Stimulated activated CD4-positive, alpha-beta T cell treated with anti-CD3 and anti-CD28 coated beads, TNF-alpha, amount 100 ng/mL, for 1 hour (primary cell): ENCODE data around the gene TSTD1.
"Not testable (repeated sequence)": the region's sequence is repeated elsewhere in the genome, so short reads cannot be mapped to it uniquely, and the experiment has no call there.

ENCODE experiments used
- DNase-seq, 3 donors: peaks; one replicate each; pipeline ENCODE4 v3.0.0-alpha.2; 2020; ENCODE audit warnings: low read depth in 3 of 3, low spot score in 1 of 3

The TSTD1 gene

DNA sequence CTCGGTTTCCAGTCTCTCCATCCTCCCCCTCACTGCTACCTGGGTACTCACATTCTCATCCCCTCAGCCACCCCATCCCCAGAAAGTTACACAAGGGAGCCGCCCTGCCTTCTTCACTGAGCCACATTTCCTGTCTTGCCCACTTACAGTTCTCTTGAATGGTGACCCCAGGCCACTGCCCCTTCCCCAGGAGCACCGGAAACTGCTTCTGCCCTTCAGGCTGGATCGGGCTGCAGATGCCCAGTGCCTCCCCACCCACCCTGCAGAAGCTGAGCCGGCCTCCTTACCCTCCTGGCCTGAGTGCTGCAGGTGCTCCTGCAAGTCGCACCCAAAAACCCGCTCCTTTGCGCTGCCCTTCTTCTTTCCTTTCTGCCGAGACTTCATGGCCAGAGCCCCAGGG is 30.5 kb upstream of the TSTD1 start:
- DNase-seq = no peak

DNA sequence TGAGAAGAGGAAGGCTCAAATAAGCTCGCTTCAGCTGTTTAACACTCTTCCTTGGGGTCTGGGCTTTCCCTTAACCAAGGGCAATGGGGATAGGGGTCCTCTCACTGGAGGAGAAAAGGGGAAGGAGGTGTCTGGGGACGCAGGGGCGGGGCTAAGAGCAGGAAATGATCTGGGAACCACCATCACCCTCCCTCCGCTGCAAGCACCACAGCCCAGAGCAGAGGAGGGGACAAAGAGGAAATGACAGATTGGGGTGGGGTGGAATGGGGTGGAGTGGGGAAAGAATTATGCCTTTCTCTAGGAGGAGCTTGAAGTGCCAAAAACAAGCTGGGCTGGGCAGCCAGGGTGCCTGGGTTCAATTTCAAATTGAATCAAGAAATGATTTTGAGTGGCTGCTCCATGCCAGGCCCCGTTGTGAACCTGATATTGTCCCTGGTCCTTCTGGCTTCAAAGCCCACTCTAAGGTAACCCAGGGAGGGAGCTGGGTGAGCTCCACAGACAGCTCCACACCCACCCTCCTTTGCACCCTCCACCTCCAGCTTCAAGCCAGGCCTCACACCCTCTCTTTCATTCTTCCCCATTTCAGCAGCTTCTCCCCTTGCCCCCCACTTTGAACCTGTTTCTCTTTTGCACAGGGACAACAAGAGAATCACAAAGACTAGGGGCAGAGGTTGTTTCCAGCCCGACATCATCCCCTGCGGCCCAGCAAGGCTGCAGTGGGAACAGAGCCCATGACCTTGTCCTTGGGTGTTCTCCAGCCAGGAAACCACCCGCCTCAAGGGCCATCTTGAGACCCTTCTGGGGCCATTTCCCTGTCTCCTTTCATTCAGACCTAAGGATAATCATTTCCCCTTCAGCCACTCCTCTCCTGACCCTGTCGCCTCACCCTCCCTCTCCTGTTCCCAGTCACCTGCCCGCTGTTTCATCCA is 29.8 kb upstream of the TSTD1 start:
- DNase-seq = peak; percentile 51 to 64 (median 60)

DNA sequence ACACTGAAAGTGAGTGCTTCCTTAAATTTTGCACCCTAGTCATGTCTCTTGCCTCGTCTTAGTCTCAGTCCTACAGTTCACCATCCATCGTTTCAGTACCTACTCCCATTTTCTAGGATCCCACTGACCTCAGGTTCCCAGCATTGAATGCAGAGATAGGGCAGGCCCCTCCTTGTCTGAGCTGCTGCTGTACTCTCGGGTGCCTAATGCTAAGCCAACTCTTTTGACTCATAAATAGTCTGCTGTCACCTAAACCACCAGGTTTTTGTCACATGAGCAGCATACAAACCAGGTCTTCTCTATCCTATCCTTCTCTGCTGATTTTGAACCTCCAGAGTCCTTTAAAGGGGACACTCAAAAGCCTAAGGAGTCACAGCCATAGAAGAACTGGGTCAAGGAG is 27.9 kb upstream of the TSTD1 start:
- no peak for DNase-seq

DNA sequence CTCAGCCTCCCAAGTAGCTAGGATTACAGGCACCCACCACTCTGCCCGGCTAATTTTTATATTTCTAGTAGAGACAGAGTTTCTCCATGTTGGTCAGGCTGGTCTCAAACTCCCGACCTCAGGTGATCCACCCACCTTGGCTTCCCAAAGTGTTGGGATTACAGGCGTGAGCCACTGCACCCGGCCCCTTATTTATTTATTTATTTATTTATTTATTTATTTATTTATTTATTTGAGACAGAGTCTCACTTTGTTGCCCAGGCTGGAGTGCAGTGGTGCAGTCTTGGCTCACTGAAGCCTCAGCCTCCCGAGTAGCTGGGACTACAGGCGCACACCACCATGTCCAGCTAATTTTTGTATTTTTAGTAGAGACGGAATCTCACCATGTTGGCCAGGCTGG is 26.9 kb upstream of the TSTD1 start:
- not testable (repeated sequence) for DNase-seq

DNA sequence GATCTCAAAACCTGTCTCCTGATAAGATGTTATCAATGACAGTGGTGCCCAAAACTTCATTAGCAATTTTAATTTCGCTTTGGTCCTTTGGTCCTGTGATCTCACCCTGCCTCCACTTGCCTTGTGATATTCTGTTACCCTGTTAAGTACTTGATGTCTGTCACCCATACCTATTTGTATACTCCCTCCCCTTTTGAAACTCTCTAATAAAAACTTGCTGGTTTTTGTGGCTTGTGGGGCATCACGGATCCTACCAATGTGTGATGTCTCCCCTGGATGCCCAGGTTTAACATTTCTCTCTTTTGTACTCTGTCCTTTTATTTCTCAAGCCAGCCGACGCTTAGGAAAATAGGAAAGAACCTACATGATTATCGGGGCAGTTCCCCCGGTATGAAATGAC is 25.2 kb upstream of the TSTD1 start:
- DNase-seq = not testable (repeated sequence)

DNA sequence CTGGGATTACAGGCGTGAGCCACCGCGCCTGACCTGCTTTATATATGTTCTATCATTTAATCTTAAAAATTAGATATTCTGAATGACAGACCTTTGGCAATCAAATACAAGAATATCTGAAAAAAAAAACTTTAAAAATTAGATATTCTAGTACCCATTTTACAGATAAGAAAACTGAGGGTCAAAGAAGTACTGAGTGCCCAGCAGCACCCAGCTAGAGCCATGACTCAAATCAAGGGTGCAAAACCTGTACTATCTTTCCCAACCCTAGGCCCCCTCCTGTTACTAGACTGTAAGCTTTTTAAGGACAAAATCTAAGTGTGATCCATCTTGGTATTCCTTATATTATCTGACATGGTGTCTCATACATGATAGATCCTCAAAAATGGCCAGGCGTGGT is 22.7 kb upstream of the TSTD1 start:
- no peak for DNase-seq

DNA sequence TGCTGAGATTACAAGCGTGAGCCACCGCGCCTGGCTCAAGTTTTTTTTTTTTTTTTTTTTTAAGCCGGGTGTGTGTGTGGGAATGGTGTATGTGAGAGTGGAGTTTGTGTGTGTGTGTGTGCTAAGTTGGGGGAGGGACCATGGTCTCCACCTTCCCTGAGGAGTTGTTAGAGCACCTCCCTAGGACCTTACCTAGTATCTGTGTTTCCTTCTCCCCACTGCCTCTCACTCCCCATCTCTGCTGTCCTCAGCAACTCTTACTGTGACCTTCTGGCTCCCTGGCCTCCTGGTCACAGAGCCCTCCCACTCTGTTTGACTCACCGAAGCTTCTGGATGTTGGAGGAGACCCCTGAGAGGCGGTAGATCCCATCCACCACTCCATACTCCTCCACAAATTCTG is 20.5 kb upstream of the TSTD1 start:
- no peak for DNase-seq

DNA sequence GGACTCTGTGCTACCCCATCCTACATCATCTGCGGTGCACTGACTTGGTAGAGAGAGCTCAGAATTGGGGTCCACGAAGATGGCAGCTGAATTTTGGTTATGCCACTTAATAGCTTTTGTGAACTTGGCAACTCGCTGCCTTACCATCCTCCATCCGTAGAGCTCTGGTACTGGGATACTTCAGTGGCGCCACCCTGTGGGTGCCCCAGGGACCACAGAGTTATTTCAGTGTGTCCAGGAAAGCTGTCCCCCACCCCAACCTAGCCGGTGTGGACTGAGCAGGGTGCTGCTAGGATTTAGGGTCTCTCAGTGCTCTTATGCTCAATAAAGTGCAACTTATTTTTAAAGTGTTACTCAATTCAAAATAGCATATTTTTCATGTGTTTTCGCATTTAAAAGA is 16.0 kb upstream of the TSTD1 start:
- no peak for DNase-seq

DNA sequence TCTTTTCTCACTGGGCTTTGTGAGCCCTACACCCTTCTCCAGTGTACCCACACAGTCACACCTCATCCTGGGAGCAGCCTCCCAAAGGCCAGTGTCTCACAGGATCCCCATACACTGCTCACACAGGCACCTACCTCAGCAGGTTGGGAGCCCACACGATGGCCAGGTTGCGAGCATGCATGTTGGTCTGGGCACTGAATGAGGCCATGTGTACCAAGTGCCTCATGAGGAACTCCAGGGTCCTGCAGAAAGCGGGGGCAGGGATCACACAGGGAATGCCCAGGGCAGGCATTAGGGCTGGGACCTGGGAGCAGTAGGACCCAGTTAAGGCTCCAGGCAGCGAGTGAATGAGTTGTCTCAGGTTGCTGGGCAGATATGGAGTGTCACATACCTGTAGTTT is 15.5 kb upstream of the TSTD1 start:
- DNase-seq = no peak

DNA sequence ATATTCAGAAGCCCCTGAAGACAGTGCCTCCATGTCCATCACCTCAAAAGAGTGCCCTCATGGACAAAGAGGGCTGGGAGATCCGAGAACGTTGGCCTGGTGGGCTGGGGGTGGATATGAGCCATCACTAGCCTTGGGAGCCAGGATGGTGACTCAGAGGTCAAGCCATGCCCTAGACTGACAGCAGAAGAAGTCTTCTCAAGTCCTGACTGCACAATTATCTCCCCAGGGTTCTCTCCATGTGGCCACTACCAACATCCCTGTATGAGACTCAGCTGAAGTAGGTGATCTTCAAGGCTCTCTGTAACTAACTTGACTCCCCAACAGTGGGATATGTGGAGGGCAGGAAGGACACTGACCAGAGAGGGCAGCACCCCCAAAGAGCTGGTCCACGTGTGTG is 14.1 kb upstream of the TSTD1 start:
- DNase-seq = no peak

DNA sequence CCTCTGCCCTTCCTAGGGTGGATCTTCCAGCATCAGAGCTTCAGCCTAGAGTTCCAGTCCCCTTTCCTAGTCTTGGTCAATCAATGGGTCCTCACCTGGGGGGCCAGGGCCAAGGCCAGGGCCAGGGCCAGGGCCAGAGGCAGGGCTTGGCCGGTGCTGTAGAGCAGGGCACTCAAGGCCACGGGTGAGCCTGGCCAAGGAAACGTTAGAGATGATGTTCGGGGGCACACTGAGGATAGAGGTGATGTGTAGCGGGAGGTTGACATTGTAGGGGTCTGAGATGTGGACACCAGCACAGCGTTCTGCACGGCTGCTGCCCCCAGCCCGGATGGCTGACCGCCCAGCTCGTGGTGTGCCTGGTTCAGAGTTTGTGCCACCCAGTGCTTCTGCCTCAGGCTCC is 12.5 kb upstream of the TSTD1 start:
- no peak for DNase-seq

DNA sequence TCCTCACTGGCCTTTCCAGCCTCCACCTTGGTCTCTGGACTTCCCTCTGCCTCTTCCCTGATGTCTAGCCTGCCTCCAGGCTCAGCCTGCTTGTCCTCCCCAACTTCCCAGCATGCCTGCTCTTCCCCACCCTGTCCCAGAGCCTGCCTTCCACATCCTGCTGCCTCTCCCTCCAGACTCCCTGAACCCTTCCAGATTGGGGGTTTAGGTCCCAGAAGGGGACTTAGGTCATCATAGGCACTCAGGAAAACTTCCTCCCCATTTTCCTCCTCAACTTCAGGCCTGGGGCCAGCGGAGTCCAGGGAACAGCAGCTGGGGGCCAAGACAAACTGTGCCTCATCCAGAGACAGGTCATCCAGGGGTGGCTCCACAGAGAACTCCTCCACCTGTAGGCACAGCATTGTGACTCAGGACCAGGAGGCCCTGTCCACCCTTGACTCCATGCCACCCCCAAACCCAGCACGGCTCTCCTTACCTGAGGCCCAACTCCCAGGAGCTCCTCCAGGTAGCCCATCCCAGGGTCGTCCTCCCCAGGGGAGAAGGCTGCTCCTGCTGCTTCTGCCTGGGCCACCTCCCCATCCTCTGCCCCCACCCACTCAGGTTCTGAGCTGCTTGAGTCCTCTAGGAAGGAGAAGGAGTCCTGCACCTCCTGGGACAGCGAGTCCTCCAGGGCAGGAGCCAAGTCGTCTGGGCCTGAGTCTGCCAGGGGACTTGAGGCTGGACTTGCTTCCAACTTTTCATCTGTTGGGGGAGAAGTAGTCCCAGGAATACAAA is 10.4 kb upstream of the TSTD1 start:
- no peak for DNase-seq

DNA sequence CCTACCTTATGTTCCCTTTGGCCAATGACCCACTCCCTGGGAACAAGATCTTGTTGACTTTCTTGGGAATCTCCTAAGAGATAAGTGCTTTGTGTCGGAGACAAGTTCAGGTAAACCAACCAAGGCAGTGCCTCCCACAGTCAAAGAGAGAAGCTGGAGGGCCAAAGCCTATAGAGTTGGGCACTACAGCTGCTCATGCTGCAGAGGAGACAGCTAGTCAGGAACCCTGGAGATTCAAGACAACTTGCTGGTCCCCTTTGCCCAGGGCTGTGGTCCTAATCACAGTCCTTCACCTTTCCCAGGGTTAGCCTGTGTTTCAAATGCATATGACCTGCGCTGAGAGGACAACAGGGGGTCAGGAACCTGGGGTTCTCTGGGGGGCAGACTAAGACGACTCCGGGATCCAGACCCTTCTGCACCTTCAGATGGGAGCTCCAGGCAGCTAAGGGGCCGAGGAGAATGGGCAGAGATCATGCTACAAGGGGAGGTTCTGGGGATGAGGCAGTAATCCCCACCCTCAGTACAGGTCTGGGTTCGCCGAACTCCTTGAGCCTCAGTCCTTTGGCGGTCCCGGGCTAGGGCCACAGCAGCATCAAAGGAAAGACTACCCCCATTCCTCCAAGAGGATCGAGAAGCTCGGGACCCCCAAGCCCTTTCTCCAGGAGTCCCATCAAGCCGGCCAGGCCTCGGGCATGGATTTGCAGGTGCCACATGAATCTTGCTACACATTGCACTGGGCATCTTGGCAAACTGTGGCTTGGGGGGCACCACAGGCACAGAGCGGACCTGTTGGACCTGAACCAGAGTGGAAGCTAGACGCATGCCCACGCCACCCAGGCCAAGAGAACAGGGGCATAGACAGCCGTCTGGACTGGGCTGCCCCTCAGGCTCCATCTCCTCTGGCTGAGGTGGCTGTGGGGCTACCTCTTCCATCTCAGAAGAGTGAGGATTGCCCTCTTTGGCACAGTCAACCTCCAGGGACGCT is 9.0 kb upstream of the TSTD1 start:
- no peak for DNase-seq

DNA sequence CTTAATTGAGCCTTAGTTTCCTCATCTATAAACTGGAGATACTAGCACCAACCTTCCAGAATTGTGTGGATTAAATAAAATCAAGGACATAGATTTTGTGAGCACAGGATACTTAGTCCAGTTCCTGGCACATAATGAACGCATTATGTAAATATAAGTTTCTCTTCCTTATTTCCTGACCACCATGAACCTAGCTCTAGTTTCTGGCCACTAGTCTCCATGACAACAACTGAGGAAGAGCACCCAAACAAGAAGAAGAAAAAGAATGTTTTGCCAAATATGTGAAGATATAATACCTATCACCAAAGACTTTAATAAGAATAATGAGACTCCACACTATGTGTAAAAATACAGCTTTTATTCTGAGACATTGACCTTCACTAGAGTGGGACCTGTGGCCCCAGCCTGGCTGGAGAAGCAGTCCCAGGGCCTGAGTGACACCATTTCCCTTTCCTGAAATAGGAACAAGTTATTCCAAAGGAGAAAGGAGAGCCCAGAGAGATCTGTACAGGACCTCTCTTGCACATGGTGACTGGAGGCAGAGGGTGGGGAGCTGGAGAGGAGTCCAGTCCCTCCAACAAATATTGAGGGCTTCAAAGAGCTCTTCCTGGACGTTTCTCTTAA is 8.0 kb upstream of the TSTD1 start:
- DNase-seq = no peak

DNA sequence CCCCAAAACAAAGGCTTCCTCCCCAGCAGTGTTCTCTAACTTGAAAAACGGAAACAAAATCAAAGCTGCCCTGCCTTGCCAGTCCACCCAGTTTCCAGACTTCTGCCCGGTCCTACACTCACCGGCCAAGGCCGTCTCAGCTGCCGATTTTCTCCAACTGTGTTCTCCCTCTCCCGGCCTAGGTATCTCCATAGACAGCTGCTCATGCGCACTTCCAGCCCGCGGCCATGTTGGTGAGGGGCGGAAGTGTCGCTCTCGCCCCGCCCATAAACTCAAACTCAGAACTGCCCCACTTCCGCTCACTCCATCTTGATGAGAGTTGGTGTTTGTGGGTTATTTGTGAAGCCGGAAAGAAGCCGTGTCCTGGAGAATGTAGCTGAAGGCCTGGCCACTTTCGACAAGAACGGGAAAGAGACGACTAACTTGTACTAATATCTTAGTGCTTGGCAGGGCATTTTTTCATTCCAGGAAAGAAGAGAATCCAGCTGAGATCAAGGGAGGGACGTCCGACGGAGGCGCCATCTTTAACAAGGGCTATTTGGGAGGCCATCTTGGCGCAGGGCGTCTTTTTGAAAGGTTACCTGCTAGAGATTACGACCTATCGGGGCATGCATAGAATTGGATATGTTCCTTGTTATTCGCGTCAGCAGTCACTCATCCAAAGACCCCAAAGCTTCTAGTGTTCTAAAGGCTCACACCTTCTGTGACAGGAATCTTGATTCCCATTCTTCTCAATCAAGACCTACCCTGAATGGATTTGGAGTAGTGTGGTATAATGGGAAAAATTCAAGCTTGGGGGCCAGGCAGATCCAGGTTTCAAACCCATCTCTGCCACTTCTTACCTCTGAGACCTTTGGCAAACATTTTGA is 7.2 kb upstream of the TSTD1 start, which contains the start of gene USF1:
USF1 (minus strand) TSS at position 242 of the 869 bp plus-strand sequence. CDS start 2,702 bp downstream, outside the sequence.
- DNase-seq = peak; percentile 84 to 85 (median 84)

DNA sequence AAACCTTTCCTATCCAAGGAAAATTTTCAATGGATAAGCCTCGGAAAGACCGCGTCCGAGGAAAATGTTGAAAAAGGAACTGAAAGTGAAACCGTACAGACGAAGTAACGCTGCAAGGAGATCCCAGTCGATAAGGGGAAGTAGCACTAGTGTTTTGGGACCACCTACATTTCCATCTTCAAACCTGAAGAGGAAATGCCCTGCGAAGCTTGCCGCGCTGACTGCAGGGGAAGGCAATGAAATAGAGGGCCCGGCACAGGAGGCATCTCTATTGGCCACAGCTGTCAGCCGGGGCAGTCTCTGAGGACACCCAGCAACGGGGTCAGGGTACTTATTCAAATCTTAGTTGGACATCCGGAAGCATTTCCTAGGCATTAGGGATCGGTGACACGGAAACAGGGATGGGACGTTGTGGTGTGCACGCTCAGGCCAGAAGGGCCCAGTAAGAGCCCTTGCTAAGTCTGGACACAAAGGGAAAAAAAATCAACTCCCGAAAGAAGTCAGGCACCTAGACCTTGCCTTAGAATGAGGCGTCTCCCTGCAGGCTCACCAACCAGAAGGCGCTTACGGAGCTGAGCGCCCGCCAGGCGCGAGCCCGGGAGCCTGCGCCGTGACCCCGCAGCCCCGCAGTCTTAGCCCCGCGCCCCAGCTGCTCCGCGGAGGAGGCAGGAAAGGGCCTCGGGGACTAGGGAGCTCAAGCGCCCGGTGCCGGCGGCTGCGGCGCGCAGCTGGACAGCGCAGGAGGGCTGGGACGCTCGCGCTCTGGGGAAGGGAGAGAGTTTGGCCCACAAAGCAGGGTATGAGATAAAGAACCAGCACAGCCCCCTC is 6.4 kb upstream of the TSTD1 start:
- DNase-seq = peak in 1 of 3 donors; percentile 30

DNA sequence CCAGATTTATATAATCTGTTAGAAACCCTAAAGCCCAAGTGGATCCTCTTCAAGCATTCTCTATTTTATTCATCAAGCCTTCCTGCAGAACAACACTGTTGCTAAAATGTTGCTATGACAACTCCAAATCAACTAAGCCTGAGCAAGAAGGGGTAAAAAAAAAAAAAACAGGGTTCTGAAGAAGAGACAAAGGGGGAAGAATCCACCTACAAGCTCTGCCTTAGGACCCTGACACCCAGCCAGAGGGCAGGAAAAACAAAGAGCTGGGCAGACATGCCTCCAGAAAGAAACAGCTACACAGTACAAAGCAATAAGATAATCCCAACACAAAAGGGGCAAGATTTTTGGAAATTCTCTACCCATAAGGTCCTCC is 5.8 kb upstream of the TSTD1 start:
- DNase-seq = no peak

DNA sequence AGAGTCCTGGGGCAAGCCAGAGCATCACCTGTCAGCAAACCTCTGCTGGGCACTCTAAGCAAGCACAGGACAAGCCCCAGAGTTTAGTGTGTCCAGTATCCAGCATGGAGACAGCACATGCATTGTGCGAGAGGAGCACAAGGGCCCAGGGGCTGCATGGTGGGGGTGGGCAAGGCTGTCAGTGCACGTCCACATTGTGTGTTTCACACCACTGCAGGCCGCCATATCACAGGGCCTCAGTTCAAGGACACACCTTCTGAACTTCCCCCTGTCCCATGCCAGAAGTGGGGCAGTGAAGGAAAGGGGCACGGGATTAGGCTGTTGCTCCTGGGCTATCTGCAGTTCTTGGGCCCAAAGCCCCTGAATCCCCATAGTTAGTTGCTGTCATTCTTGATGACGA is 782 bp upstream of the TSTD1 start:
- DNase-seq = no peak

DNA sequence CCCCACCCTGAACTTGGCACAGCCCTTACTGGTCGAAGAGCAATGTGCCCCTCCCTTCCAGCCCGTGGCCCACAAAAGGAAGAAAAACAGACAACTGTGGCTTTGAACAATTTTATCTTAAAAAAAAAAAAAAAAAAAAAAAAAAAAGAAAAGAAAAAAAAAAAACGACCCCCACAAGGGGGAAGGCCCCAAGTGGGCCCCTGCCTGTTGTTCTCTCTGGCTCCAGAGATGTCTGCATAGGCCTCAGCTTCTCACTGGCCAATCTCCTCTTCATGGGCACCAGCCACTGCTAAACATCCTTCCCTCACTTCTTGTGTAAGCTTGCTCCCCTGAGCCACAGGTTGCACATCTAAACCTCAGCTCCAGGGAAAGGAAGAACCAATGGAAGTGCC is 386 bp upstream of the TSTD1 start:
- DNase-seq = no peak
